ENCODE data around the gene NAPA. TPM values are rescaled to one million over a fixed set of nuclear protein-coding genes. Genes with fewer than 3 reads are reported as not detected.
A peak's percentile ranks its signal among the peaks of the same experiment; 100 is the strongest.
"Not testable (repeated sequence)": the region's sequence is repeated elsewhere in the genome, so short reads cannot be mapped to it uniquely, and the experiment has no call there.

Gene NAPA
- total and polyA plus RNA-seq, 5 experiments from 2014 or later: 85.3 to 116 (median 89.6) TPM

GRCh38 chr19:47490031-47490430 is 24.8 kb downstream of the NAPA start:
- peak overlapping the region in 5 of 10 donors; percentile 35 to 72 (median 63) for H3K27ac Mint-ChIP-seq
- DNase-seq (no peak), ATAC-seq (no peak)
- no peaks in the 10 kb centered on the region for H3K9me3 Mint-ChIP-seq
- no peaks in the 10 kb centered on the region for H3K27me3 Mint-ChIP-seq
- peaks cover 19 to 60% (median 36%) of the 10 kb centered on the region in 4 donors for H3K4me1 Mint-ChIP-seq
- POLR2A ChIA-PET: interaction anchor here (0.6 kb wide), 1 partner anchor 32 kb away, joined by 8 read pairs; no protein-coding TSS in a partner anchor
- H3K36me3 Mint-ChIP-seq: peaks cover 0 to 21% (median 0%) of the 10 kb centered on the region in 3 donors
- H3K4me3 Mint-ChIP-seq: no peak overlapping the region

- Mint-ChIP-seq H3K4me1 (peaks cover 21 to 62% (median 41%) of the 10 kb centered on the region in 4 donors), H3K27ac (peak overlapping the region in 7 of 10 donors; percentile 11 to 74 (median 40)), H3K27me3 (no peaks in the 10 kb centered on the region), H3K36me3 (peaks cover 0 to 21% (median 0%) of the 10 kb centered on the region in 3 donors), H3K4me3 (no peak overlapping the region), H3K9me3 (no peaks in the 10 kb centered on the region)
- POLR2A ChIA-PET: interaction anchor here (2.2 kb wide), 1 partner anchor 12 kb away, joined by 4 read pairs; no protein-coding TSS in a partner anchor
- DNase-seq (no peak), ATAC-seq (no peak)
Measured at GRCh38 chr19:47489072-47489914, 25.6 kb downstream of the NAPA start.

GRCh38 chr19:47487551-47488515 is 27.0 kb downstream of the NAPA start:
- Mint-ChIP-seq H3K27ac (peak overlapping the region in 9 of 10 donors; percentile 61 to 99 (median 85)), H3K4me3 (peak overlapping the region in 6 of 10 donors; percentile 18 to 95 (median 62)), H3K4me1 (peaks cover 25 to 61% (median 46%) of the 10 kb centered on the region in 4 donors), H3K36me3 (peaks cover 0 to 15% (median 0%) of the 10 kb centered on the region in 3 donors), H3K27me3 (no peaks in the 10 kb centered on the region), H3K9me3 (no peaks in the 10 kb centered on the region)
- ATAC-seq (no peak), DNase-seq (no peak)
- POLR2A ChIA-PET: interaction anchor here (0.7 to 2.2 kb wide), 7 partner anchors 8 to 122 kb away, joined by 3 to 8 read pairs (median 3); partner anchors contain the start of gene NAPA

- no peaks in the 10 kb centered on the region for H3K27me3 Mint-ChIP-seq
- H3K27ac Mint-ChIP-seq: peak overlapping the region; percentile 61 to 99 (median 84)
- peaks cover 25 to 56% (median 45%) of the 10 kb centered on the region in 4 donors for H3K4me1 Mint-ChIP-seq
- POLR2A ChIA-PET: interaction anchor here (0.6 to 2.1 kb wide), 5 partner anchors 9 to 1324 kb away, joined by 3 to 8 read pairs (median 4); partner anchors contain the start of genes BCAT2 and NAPA
- H3K9me3 Mint-ChIP-seq: no peaks in the 10 kb centered on the region
- peaks cover 0 to 15% (median 0%) of the 10 kb centered on the region in 3 donors for H3K36me3 Mint-ChIP-seq
- H3K4me3 Mint-ChIP-seq: peak overlapping the region in 9 of 10 donors; percentile 35 to 95 (median 51)
- ATAC-seq (peak in 1 of 2 donors; percentile 10), DNase-seq (no peak)
Measured at GRCh38 chr19:47486900-47487299, 28.0 kb downstream of the NAPA start.

DNA sequence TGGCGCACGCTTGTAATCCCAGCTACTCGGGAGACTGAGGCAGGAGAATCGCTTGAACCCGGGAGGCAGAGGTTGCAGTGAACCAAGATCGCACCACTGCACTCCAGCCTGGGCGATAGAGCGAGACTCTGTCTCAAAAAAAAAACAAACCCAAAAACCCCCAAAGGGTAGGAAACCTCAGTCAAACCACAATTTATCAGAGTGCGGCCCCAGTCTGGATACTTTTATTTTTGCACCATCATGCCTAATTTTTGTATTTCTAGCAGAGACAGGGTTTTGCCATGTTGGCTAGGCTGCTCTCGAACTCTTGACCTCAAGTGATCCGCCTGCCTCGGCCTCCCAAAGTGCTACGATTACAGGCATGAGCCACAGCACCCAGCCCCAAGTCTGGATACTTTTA is 28.6 kb downstream of the NAPA start:
- POLR2A ChIA-PET, DNase-seq, H3K27me3 Mint-ChIP-seq, H3K9me3 Mint-ChIP-seq, ATAC-seq: not testable (repeated sequence)
- peak overlapping the region in 7 of 10 donors; percentile 7 to 95 (median 51) for H3K4me3 Mint-ChIP-seq
- H3K36me3 Mint-ChIP-seq: peaks cover 0 to 12% (median 0%) of the 10 kb centered on the region in 3 donors
- H3K27ac Mint-ChIP-seq: peak overlapping the region in 8 of 10 donors; percentile 25 to 99 (median 78)
- H3K4me1 Mint-ChIP-seq: peaks cover 25 to 51% (median 45%) of the 10 kb centered on the region in 4 donors

DNA sequence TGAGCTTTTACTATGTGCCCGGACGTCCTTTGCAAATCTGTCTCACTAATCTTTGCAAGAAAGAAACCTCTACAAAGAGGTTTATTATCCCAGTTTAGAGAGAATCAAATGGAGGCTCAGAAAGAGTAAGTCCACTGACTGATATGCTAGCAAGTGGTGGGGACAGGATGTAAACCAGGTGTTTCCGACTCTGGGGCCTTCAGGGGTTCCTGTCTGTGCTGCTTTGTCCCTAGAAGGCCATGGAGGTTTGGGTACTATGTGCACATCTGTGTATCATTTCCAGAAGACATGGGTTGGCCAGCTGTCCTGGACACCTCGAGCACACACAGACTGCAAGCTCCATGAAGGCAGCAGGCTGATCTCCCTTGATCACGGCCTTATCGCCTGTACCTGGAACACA is 29.7 kb downstream of the NAPA start:
- Mint-ChIP-seq H3K4me3 (peak overlapping the region; percentile 93 to 99 (median 97)), H3K4me1 (peaks cover 27 to 56% (median 48%) of the 10 kb centered on the region in 4 donors), H3K27me3 (no peaks in the 10 kb centered on the region), H3K9me3 (no peaks in the 10 kb centered on the region), H3K36me3 (peaks cover 0 to 8% (median 0%) of the 10 kb centered on the region in 3 donors), H3K27ac (peak overlapping the region; percentile 71 to 99 (median 98))
- DNase-seq: peak in 1 of 10 donors; percentile 37
- POLR2A ChIA-PET: interaction anchor here (0.6 to 3.3 kb wide), 8 partner anchors 11 to 141 kb away, joined by 3 to 19 read pairs (median 6); partner anchors contain the start of gene NAPA
- ATAC-seq: no peak

DNA sequence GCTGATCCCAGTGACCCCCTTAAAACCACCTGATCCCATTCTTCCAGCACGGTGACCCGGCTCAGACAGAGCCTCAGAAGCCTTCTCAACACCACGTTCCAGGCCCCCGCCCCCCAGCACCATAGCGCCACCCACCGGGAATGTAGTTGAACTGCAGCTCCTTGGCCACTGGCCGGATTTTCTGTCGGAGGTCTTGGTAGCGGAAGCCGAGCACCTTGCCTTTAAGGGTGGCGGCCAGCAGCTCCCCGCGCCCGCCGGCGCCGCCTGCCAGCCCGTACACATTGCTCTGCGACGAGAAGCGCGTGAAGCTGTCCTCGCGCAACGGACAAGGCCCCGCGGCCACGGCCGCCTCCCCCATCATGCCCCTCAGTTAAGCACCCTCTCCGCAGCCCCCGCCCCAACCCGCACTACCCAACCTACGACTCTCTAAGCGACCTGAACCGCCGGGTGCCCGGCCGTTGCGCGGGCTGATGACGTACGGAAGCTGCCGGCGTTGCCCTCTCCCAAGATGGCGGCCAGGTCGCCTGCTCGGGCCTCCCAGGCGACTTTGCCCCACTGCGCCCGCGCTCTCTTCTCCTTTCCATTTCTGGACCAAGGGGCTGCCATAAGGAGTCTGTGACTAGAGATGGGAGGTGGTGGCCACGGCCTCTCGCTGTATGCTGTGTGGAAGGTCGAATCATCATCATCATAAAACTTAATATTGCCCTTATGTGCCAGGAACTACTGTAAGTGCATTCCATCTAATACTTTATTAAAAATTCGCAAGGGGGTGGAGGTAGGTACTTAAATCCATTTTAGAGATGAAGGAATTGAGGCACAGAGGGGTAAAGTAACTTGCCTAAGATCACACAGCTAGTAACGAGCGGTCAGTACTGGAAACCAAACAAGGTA is 30.8 kb downstream of the NAPA start, which contains the start of gene KPTN:
TSS of gene KPTN (minus strand) at position 420 of the 891 bp plus-strand sequence. CDS start at position 361, 59 bp downstream.
- POLR2A ChIA-PET: interaction anchor here (0.5 to 3.3 kb wide), 15 partner anchors 8 to 315 kb away, joined by 3 to 19 read pairs (median 5); partner anchors contain the start of genes BICRA, CCDC9, NAPA and NOP53
- H3K27me3 Mint-ChIP-seq: no peaks in the 10 kb centered on the region
- DNase-seq: peak; percentile 81 to 93 (median 87)
- ATAC-seq: peak; percentile 86 to 89
- peaks cover 0 to 2% (median 0%) of the 10 kb centered on the region in 3 donors for H3K36me3 Mint-ChIP-seq
- H3K27ac Mint-ChIP-seq: peak within 1 kb of the TSS; percentile 97 to 99 (median 98)
- H3K4me1 Mint-ChIP-seq: peaks cover 22 to 55% (median 46%) of the 10 kb centered on the region in 4 donors
- H3K9me3 Mint-ChIP-seq: no peaks in the 10 kb centered on the region
- peak within 1 kb of the TSS; percentile 93 to 99 (median 97) for H3K4me3 Mint-ChIP-seq

GRCh38 chr19:47483200-47483599 is 31.7 kb downstream of the NAPA start:
- H3K27me3 Mint-ChIP-seq: no peaks in the 10 kb centered on the region
- peak overlapping the region in 5 of 10 donors; percentile 43 to 99 (median 98) for H3K27ac Mint-ChIP-seq
- POLR2A ChIA-PET: interaction anchor here (0.5 to 3.3 kb wide), 10 partner anchors 9 to 316 kb away, joined by 3 to 19 read pairs (median 4); partner anchors contain the start of genes BICRA, CCDC9, NAPA and NOP53
- H3K4me1 Mint-ChIP-seq: peaks cover 22 to 55% (median 45%) of the 10 kb centered on the region in 4 donors
- DNase-seq (peak in 1 of 10 donors; percentile 60), ATAC-seq (no peak)
- H3K36me3 Mint-ChIP-seq: peaks cover 0 to 2% (median 0%) of the 10 kb centered on the region in 3 donors
- H3K9me3 Mint-ChIP-seq: no peaks in the 10 kb centered on the region
- H3K4me3 Mint-ChIP-seq: peak overlapping the region in 9 of 10 donors; percentile 64 to 99 (median 97)

GRCh38 chr19:47481460-47482052 is 33.3 kb downstream of the NAPA start:
- DNase-seq: no peak
- Mint-ChIP-seq H3K27ac (no peak overlapping the region), H3K36me3 (no peaks in the 10 kb centered on the region), H3K4me1 (peaks cover 14 to 39% (median 32%) of the 10 kb centered on the region in 4 donors), H3K27me3 (no peaks in the 10 kb centered on the region), H3K9me3 (no peaks in the 10 kb centered on the region), H3K4me3 (peak overlapping the region in 2 of 10 donors; percentile 18 to 40)
- ATAC-seq: no peak
- POLR2A ChIA-PET: no interaction called here

DNA sequence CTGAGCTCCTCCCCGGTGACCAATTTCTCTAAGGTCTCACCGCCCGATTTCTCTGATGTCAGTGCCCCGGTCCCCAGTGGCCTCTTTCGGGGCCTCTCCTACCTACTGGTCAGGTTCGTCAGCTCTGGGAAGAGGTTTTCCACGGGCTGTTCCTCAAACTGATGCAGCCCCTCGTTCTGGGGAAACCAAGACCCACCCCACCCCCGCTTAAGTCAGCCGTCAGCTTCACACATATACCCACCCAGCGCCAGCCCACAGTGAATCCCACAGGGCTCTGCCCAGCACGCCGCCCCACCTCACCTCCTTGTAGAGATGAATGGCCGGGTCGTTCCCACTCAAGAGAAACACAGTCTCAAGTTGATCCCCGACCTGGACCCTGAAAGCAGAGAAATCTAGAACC is 34.2 kb downstream of the NAPA start:
- no peak for DNase-seq
- H3K27me3 Mint-ChIP-seq: no peaks in the 10 kb centered on the region
- POLR2A ChIA-PET: no interaction called here
- H3K9me3 Mint-ChIP-seq: no peaks in the 10 kb centered on the region
- H3K4me1 Mint-ChIP-seq: peaks cover 14 to 34% (median 24%) of the 10 kb centered on the region in 4 donors
- no peak for ATAC-seq
- no peak overlapping the region for H3K4me3 Mint-ChIP-seq
- H3K36me3 Mint-ChIP-seq: no peaks in the 10 kb centered on the region
- peak overlapping the region in 1 of 10 donors; percentile 67 for H3K27ac Mint-ChIP-seq
